GM18520 (cell line): ENCODE results near the gene CD46.
"Not testable (repeated sequence)": the region's sequence is repeated elsewhere in the genome, so short reads cannot be mapped to it uniquely, and the experiment has no call there.

ENCODE experiments used
- ATAC-seq: cut with Tn5 transposase; IDR thresholded peaks from one replicate; pipeline ENCODE4 v1.9.1; 2021; ENCODE audit not compliant: unreplicated experiment

The CD46 gene

DNA sequence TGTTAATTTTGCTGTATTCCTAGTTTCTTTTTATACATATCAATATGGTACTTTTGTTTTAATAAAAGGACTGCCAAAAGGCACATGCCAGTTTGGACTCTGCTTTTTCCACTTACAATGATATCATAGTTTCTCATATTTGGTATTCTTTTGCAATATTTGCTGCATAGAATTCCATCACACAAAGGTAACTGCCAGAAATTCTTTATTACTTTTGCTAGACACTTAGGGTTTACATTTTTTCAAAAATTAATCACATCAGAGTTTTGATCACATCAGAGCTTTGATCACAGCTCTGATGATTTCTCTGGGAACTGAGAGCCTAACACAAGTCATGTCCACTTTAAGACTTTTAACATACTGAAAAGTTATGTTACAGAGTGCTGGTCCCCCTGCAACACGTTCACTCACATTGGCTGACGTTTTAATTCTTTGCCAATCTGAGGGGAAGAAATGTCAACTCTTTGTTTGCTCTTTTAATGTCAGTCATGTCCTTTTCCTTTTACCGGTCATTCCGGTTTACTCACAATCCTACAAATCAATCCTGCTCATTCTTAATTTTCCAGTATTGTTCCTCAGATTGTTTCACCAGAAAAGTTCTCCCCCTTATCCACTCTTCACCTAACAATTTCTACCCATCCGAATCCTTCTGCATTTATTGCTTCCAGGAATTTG, 1.1 kb upstream of the CD46 start:
- no peak for ATAC-seq

DNA sequence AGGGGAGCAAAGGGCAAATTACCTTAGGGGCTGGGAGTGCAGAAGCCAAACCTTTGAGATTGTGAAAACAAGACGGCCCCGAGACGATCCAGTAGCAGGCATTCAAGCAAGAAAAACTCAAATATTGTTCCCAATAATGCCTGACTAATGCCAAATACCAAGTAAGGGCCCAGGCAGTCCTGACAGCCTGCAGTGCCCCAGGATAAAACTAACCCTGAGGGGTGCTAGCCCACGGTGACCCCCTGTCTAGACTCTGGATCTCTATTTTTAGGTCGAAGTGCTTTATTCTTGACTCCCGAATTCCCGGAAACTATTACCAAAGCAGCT, 428 bp upstream of the CD46 start:
- ATAC-seq, result not testable (repeated sequence)

GRCh38 chr1:207752456-207752998, 673 bp downstream of the CD46 start:
- no peak for ATAC-seq

- ATAC-seq, result no peak
These were observed 1.8 kb downstream of the CD46 start for GRCh38 chr1:207753611-207754010.

GRCh38 chr1:207754011-207754410, 2.2 kb downstream of the CD46 start:
- no peak for ATAC-seq

GRCh38 chr1:207754974-207755700, 3.3 kb downstream of the CD46 start:
- no peak for ATAC-seq

DNA sequence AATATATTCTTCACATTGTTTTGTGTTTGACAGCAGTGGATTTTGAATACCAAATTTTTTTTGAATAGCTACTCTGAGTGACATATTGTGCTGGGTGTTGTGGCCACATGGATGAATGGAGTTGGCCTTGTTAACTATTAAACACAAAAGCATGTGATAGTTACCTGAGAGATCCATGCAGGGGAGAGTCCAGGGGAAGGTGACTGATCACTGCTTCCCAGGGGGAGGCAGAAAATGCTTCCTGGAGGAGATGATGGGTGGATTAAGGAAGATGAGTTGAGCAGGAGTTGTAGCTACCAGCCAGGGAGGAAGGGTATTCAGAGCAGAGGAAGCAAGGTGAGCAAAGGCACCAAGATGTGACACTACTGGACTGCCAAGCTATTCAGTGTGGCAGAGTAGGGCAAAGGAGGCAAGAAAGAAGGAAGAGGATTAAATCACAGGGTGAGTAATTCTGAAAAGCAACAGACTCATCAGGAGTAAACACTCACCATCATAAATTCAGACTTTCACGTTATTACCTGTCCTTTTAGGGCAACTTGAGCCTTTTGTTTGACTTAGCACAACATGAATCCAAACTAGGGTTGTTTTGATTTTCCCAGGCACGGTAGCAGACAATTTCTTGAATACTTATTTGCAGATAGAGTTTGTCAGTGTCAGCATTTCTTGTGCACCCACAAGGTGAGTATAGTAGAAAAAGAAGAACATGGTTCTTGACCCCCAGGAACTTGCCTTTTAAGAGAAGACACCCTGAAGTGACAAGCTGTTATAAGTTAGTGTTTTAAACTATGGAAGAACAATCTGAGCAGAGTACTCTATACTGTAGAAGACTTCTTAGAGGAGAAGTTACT, 4.2 kb downstream of the CD46 start:
- no peak for ATAC-seq

- no peak for ATAC-seq
These were observed 10.8 kb downstream of the CD46 start for GRCh38 chr1:207762622-207763021.

- no peak for ATAC-seq
These were observed 11.2 kb downstream of the CD46 start for GRCh38 chr1:207763091-207763490.

DNA sequence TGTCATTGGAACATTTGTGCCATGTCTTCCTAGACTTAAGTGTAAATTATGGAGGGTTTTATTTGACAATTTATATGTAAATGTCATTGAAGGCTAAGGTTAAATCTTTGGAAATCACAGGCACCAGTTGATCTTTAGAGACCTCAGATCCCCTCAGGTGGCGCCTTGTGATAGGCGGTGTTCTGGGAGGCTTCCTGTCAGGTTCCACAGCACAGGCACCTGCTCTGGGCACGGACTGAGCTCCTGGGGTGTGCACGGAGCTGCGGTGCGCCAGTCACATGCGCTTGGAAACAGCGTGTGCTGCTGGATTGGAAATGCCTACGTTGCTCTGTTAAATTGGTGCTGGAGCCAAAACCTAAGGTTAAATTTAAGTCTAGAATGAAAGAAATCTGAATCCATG, 12.1 kb downstream of the CD46 start:
- no peak for ATAC-seq

- no peak for ATAC-seq
These were observed 14.7 kb downstream of the CD46 start for GRCh38 chr1:207766569-207766968.

- not testable (repeated sequence) for ATAC-seq
These were observed 18.7 kb downstream of the CD46 start for GRCh38 chr1:207770514-207770913.

DNA sequence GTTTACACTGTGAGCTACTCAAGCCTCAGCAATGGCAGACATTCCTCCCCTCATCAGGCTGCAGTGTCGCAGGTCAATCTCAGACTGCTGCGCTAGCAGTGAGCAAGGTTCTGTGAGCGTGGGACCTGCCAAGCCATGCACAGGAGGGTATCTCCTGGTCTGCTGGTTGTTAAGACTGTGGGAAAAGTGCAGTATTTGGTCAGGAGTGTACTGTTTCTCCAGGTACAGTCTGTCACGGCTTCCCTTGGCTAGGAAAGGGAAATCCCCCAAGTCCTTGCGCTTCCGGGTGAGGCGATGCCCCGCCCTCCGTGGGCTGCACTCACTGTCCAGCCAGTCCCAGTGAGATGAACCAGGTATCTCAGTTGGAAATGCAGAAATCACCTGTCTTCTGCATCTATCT, 24.2 kb downstream of the CD46 start:
- not testable (repeated sequence) for ATAC-seq

- not testable (repeated sequence) for ATAC-seq
These were observed 25.6 kb downstream of the CD46 start for GRCh38 chr1:207777412-207777811.

DNA sequence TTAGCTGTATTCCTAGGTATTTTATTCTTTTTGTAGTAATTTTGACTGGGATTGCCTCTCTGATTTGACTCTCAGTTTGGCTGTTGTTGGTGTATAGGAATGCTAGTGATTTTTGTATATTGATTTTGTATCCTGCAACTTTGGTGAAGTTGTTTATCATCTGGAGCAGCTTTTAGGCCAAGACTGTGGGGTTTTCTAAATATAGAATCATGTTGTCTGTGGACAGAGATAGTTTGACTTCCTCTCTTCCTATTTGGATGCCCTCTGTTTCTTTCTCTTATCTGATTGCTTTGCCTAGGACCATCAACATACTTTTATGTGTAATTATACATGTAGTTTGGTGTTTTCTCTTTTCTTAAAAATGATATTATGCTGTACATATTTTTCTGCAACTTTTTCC, 27.2 kb downstream of the CD46 start:
- no peak for ATAC-seq

DNA sequence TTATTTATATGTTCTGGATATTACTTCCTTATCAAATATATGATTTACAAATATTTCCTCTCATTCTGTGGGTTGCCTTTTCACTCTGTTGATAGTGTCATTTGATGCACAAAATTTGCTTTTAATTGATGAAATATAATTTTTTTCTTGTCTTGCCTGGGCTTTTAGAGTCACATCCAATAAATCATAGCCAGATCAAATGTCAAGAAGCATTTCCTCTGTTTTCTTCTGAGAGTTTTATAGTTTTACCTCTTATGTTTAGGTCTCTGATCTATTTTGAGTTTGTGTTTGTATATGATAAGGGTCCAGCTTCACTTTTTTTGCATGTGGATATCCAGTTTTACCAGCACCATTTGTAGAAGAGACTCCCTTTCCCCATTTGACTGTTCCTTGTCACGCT, 29.5 kb downstream of the CD46 start:
- ATAC-seq, result no peak

DNA sequence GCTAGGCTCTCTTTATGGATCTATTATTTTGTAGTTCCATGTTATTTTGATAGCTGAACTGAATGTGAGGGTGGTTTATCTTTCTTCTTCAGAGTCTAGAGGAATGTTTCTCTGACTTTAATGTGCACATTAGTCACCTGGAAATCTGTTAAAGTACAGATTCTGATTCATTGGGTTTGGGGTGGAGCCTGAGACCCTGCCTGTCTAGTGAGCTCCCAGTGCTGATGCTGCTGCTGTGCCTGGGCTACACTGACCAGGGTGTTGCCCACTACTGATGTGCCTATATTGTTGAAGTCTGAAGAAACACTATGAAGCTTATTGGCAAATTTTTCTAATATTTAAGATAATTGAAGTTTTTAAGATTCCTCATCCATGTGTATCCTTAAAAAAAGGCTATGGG, 35.9 kb downstream of the CD46 start:
- no peak for ATAC-seq

DNA sequence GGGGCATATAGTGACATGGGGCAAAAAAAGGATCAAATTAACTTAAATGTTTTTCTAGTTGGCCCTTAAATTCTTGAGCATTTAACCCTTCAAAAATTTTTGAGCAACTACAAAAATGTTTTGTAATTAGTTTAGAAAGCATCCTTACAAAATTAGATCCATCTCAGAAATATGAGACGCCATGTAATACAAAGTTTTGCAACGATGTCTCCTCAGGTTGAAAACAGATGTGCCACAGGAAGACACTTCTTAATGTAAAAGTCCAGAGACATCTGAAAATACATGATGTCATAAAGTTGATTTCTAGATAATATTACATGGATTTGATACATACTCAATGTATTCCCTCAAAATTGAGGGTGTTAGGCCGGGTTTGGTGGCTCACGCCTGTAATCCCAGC, 37.5 kb downstream of the CD46 start:
- ATAC-seq, result no peak

GRCh38 chr1:207789792-207790787, 38.2 kb downstream of the CD46 start:
- ATAC-seq, result no peak

- ATAC-seq, result no peak
These were observed 39.4 kb downstream of the CD46 start for GRCh38 chr1:207791290-207791689.
